ENCODE results near the gene LRATD1. TPM values are rescaled to one million over a fixed set of nuclear protein-coding genes. Genes with fewer than 3 reads are reported as not detected.

LRATD1 gene
- total RNA-seq, 2 experiments from 2014 or later: not detected

DNA sequence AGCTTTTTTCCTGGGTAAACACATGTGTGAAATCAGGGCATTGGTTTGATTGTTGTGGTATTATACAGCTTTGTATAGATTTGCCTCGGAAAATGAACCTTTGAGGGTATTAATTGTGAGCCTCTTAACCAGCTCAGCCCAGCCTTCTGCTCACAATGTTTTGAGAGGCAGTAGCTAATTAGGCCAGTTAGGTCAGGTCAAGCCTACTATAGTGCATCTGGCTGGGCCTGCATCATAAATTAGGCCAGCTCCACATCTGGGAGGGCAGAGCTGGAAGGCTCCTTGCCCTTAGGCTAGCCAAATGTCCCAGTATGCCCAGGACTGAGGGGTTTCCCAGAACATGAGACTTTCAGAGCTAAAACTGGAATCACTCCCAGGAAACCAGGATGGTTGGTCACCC lies 43.0 kb downstream of the LRATD1 start:
- no peak overlapping the region for H3K4me3 ChIP-seq (ENCODE audit: low read depth, low read length, poor library complexity, severe bottlenecking)
- BruUV-seq (replicated peaks): no TSS peak
- H4K20me1 ChIP-seq (ENCODE audit: insufficient read depth, low read length): no peaks in the 10 kb centered on the region
- H3K4me2 ChIP-seq (ENCODE audit: low read length): no peak overlapping the region
- H3K9me2 ChIP-seq (ENCODE audit: insufficient read depth, low read length): no peaks in the 10 kb centered on the region
- intact Hi-C loops (cut with micrococcal nuclease; ENCODE audit: unreplicated experiment): no loop called here
- no peaks in the 10 kb centered on the region for H3K36me3 ChIP-seq (ENCODE audit: insufficient read depth, low read length)
- TF ChIP-seq CTCF (conservative IDR thresholded peaks at IDR 0.05; ENCODE audit: low read length) (no peak), EZH2phosphoT487 (IDR thresholded peaks at IDR 0.05; ENCODE audit: borderline replicate concordance, low read depth, low read length) (no peak)
- no peaks in the 10 kb centered on the region for H3K79me2 ChIP-seq (ENCODE audit: insufficient read depth, low read depth, low read length)
- ChIA-PET POLR2A (interaction anchor here (0.9 kb wide), 1 partner anchor 11 kb away, joined by 3 read pairs; no protein-coding TSS in a partner anchor), CTCF (ENCODE audit: unreplicated experiment) (no interaction called here)
- no peaks in the 10 kb centered on the region for H3K9me3 ChIP-seq (ENCODE audit: low read length)
- DNase-seq (ENCODE audit: low spot score): no peak
- no peak overlapping the region for H3K27ac ChIP-seq (ENCODE audit: low read depth, low read length, poor library complexity, severe bottlenecking)
- H3K4me1 ChIP-seq (ENCODE audit: insufficient read depth, low read length, poor library complexity, severe bottlenecking): no peaks in the 10 kb centered on the region
- no peak overlapping the region for H2AFZ ChIP-seq (ENCODE audit: low read length)

DNA sequence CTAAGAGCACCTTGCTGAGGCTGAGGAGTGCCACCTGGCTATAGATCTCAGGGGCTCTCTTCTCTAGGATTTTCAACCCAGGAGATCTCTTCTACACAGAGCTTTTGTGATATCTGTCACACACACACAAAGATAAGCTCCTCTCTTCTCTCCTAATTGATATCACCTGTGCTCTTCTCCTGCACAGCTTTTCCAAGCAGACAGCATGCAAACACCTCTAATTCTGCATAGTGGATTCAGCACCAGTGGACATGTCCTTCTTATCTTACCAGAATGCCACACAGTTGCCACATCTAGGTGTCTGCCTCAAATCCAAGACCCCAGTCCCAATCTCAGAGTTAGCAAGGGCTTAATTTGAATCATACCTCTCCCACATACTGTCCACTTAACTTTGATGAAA lies 43.9 kb downstream of the LRATD1 start:
- no peak for DNase-seq (ENCODE audit: low spot score)
- BruUV-seq (replicated peaks): no TSS peak
- H3K27ac ChIP-seq (ENCODE audit: low read depth, low read length, poor library complexity, severe bottlenecking): no peak overlapping the region
- no peaks in the 10 kb centered on the region for H3K79me2 ChIP-seq (ENCODE audit: insufficient read depth, low read depth, low read length)
- H3K9me2 ChIP-seq (ENCODE audit: insufficient read depth, low read length): no peaks in the 10 kb centered on the region
- intact Hi-C loops (cut with micrococcal nuclease; ENCODE audit: unreplicated experiment): no loop called here
- H4K20me1 ChIP-seq (ENCODE audit: insufficient read depth, low read length): no peaks in the 10 kb centered on the region
- no peaks in the 10 kb centered on the region for H3K4me1 ChIP-seq (ENCODE audit: insufficient read depth, low read length, poor library complexity, severe bottlenecking)
- H3K4me2 ChIP-seq (ENCODE audit: low read length): no peak overlapping the region
- no peaks in the 10 kb centered on the region for H3K9me3 ChIP-seq (ENCODE audit: low read length)
- no peak for TF ChIP-seq EZH2phosphoT487 (IDR thresholded peaks at IDR 0.05; ENCODE audit: borderline replicate concordance, low read depth, low read length)
- no peak for TF ChIP-seq CTCF (conservative IDR thresholded peaks at IDR 0.05; ENCODE audit: low read length)
- H3K4me3 ChIP-seq (ENCODE audit: low read depth, low read length, poor library complexity, severe bottlenecking): no peak overlapping the region
- H3K36me3 ChIP-seq (ENCODE audit: insufficient read depth, low read length): no peaks in the 10 kb centered on the region
- CTCF ChIA-PET (ENCODE audit: unreplicated experiment): no interaction called here
- H2AFZ ChIP-seq (ENCODE audit: low read length): no peak overlapping the region
- POLR2A ChIA-PET: no interaction called here

DNA sequence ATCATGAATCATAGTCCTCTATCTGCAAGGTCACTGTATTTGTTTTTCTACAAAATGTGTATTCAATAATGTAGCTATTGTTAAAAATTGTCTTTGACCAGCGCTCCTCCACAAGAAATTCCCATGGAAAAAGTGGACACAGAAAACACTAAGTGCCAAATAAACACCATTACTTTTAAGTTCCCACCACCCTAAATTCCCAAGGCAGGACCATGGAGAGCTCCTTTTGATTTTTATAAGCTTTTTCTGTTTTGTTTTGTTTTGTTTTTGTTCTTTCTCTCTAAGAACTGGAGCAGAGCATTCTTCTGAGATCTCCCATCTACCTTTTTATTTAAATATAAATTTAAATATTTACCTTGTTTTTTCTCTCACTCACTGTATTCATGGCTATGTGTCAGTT lies 44.5 kb downstream of the LRATD1 start:
- Histone ChIP-seq H3K27ac (ENCODE audit: low read depth, low read length, poor library complexity, severe bottlenecking) (no peak overlapping the region), H4K20me1 (ENCODE audit: insufficient read depth, low read length) (no peaks in the 10 kb centered on the region), H3K4me3 (ENCODE audit: low read depth, low read length, poor library complexity, severe bottlenecking) (no peak overlapping the region), H3K4me1 (ENCODE audit: insufficient read depth, low read length, poor library complexity, severe bottlenecking) (no peaks in the 10 kb centered on the region), H3K4me2 (ENCODE audit: low read length) (no peak overlapping the region), H3K79me2 (ENCODE audit: insufficient read depth, low read depth, low read length) (no peaks in the 10 kb centered on the region), H3K9me3 (ENCODE audit: low read length) (no peaks in the 10 kb centered on the region), H2AFZ (ENCODE audit: low read length) (no peak overlapping the region), H3K36me3 (ENCODE audit: insufficient read depth, low read length) (no peaks in the 10 kb centered on the region), H3K9me2 (ENCODE audit: insufficient read depth, low read length) (no peaks in the 10 kb centered on the region)
- TF ChIP-seq EZH2phosphoT487 (IDR thresholded peaks at IDR 0.05; ENCODE audit: borderline replicate concordance, low read depth, low read length) (no peak), CTCF (conservative IDR thresholded peaks at IDR 0.05; ENCODE audit: low read length) (no peak)
- BruUV-seq (replicated peaks): no TSS peak
- POLR2A ChIA-PET: interaction anchor here (0.6 kb wide), 1 partner anchor 446 kb away, joined by 3 read pairs; no protein-coding TSS in a partner anchor
- CTCF ChIA-PET (ENCODE audit: unreplicated experiment): no interaction called here
- DNase-seq (ENCODE audit: low spot score): no peak
- intact Hi-C loops (cut with micrococcal nuclease; ENCODE audit: unreplicated experiment): no loop called here

Measured in OCI-LY7 (cell line).